GM12864 (cell line): ENCODE data around the gene PLCH1.

ENCODE experiments used
- DNase-seq: peaks from one replicate; pipeline ENCODE4 v3.0.0-alpha.2; 2011; ENCODE audit warnings: low read depth
- H3K4me3 ChIP-seq: 2 replicates; pipeline ENCODE4 v1.5.1; 2011; ENCODE audit warnings: mild to moderate bottlenecking, low read depth, low read length, control low read depth
- TF ChIP-seq, protein P1 (sequence below): IDR thresholded peaks from 2 replicates; pipeline ENCODE4 v1.5.1; 2011; ENCODE audit warnings: low read depth, mild to moderate bottlenecking, moderate library complexity, low read length, control low read depth, inconsistent platforms; ENCODE audit errors: missing control alignments

PLCH1 gene

DNA sequence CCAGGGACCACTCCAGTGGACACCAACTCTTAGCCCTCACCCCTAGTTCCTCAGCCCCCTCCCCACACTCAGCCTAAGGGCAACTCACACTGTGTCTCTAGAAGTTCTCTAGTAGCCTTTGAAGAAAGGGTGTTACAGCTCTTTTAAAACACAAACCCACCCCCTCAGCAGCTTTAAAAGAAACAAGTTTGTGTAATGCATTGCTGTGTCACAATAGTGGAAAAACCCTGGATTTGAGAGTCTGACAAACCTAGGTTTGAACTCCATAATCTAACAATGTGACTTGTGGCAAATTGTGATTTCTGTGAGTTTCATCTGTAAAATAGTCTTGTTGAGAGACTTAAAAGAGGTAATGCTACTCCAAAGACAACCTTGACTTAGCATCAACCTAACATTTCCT, 54.0 kb downstream of the PLCH1 start:
- DNase-seq = no peak

DNA sequence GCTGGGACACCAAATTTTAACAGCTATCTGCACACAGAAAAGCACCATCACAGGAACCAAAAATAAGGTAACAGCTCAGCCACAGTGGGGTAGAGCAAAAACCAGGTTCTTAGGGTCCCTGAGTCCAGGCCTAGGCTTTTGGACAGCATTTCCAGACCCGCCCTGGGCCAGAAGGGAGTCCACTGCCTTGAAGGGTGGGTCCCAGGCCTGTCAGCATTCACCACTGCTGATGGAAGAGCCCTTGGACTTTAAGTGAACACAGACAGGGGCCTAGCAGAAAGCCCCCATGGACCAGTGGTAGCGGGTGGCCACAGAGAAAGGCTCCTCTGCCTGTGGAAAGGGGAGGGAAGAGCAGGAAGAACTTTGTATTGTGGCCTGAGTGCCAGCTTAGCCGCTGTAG, 56.4 kb downstream of the PLCH1 start:
- DNase-seq = no peak
- H3K4me3 ChIP-seq = no peak overlapping the region
- TF ChIP-seq, protein P1, sequence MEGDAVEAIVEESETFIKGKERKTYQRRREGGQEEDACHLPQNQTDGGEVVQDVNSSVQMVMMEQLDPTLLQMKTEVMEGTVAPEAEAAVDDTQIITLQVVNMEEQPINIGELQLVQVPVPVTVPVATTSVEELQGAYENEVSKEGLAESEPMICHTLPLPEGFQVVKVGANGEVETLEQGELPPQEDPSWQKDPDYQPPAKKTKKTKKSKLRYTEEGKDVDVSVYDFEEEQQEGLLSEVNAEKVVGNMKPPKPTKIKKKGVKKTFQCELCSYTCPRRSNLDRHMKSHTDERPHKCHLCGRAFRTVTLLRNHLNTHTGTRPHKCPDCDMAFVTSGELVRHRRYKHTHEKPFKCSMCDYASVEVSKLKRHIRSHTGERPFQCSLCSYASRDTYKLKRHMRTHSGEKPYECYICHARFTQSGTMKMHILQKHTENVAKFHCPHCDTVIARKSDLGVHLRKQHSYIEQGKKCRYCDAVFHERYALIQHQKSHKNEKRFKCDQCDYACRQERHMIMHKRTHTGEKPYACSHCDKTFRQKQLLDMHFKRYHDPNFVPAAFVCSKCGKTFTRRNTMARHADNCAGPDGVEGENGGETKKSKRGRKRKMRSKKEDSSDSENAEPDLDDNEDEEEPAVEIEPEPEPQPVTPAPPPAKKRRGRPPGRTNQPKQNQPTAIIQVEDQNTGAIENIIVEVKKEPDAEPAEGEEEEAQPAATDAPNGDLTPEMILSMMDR = no peak

More for the DNA sequence above, 54.0 kb downstream of the PLCH1 start:
- no peak overlapping the region for H3K4me3 ChIP-seq
- TF ChIP-seq, protein P1 = no peak

DNA sequence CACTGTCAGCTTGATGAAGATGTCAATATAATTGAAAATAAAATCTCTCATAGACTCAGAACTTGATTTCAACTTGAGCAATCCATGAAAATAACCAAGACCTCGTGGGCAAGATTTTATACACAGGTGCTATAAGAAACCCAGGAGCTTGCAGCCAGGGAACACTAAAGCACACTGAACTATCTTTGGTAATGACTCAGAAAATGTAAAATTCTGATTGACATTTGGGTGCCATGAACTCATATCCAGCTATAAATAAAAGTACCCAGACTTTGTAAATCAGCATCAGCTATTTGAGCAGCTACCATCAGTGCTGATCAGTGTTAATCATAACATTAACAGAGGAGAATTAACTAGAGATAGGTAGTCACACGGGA, 61.5 kb downstream of the PLCH1 start:
- no peak for DNase-seq
- H3K4me3 ChIP-seq = no peak overlapping the region
- TF ChIP-seq, protein P1 = no peak

DNA sequence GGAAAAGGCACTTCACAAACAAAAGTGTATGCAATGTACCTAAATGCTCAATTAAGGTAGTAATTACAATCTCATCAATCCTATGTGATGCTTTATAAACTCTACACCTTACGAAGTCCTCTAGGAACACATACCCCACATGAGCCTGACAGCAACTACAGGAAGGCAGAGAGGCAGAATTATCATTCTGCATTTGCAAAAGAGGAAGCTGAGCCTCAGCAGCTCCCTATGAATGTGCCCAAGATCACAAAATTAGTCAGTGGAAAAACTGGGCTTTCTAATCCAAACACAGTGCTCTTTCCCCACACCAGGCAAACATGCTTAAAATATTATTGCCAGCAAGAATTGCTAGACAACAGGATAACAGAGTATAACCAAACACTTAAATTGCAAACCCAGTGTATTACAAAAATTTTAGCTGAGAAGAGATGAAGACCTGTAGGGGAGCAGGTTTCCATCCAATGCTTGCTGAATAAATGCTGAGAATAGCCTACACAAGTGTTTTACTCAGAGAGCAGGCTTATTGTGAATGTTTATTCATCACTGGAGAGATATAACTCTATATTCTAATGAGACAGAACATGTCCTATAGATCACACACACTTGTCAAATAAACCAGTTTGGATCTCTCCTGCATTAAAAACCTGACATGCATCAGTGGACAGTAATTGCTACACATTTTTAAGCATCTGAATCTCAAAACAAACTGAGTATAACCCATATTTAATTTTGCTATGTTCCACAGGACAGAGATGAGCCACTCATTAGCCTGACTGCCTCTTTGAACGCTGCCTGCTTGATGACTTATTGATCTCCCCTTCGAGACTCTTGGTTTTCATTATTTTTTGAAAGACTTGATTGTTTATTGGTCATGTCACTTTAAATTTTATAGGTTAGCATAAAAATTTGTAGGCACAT, 62.2 kb downstream of the PLCH1 start:
- TF ChIP-seq, protein P1 = no peak
- H3K4me3 ChIP-seq = no peak overlapping the region
- no peak for DNase-seq

DNA sequence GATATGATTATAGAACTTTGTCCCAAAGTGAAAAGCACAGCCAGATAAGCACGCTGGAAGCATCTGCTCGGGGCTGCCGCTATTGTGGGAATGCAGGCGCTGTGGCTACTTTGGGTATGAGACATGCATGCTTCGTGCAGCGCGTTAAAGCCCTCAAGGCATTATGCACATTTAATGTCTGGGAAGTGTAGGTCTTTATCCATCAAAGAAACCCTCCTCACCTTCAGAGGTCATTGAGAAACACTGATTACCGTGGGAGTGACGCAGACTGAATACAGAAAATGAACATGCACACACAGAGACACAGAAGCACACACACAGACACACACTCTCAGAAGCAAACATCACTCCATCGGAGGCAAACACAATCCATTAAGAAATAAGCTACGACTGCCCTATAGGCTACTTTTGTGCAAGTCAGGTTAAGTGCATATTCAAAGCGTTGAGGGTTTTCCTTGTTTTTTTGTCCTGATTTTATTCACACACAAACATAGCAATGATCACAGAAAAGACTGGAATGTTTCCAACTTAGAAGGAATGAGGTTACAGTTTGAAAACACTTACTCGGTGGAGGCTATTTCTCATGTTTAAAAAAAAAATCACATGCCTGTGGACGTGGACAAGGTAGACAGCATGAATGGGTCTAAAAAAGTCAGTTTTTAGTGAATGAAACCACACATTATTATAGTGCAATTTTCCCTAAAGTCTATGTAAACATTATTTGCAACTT, 68.5 kb downstream of the PLCH1 start:
- TF ChIP-seq, protein P1 = no peak
- no peak for DNase-seq
- no peak overlapping the region for H3K4me3 ChIP-seq

DNA sequence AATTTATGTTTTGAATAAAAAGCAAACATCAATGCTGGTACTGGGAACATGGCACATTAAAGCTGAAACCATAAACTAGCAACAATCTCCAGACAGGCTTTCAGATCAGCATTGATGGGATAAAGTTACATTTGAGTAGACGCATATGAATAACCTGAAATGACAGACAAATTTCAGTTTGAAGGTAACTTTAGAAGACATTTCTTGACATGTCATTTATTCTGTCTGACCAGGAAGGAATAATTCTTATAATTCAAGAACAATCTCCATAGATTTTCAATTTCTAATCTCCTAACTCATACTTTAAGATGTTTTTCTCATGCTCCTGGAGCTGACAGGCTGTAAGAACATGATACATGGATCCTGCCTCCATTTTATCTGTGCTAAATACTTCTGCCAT, 69.8 kb downstream of the PLCH1 start:
- TF ChIP-seq, protein P1 = no peak
- no peak overlapping the region for H3K4me3 ChIP-seq
- no peak for DNase-seq
